Memory B cell (primary cell): ENCODE measurements around the gene ANO4.
"Not testable (repeated sequence)": the region's sequence is repeated elsewhere in the genome, so short reads cannot be mapped to it uniquely, and the experiment has no call there.

Source experiments
- ATAC-seq: fragments of 150-1000 bp; cut with Tn5 transposase; 2 replicates; pipeline ENCODE4 v1.10.0; 2021; ENCODE audit warnings: low read depth, mild to moderate bottlenecking, moderate library complexity
- DNase-seq, 2 donors: peaks; one replicate each; pipeline ENCODE4 v3.0.0; 2022; ENCODE audit warnings: low spot score in 2 of 2
- H3K27ac Mint-ChIP-seq: one replicate; pipeline ENCODE4 v1.8.0; 2022; ENCODE audit warnings: mild to moderate bottlenecking, moderate library complexity, mixed read lengths
- H3K27me3 Mint-ChIP-seq: one replicate; pipeline ENCODE4 v1.8.0; 2022; ENCODE audit warnings: mixed read lengths
- H3K36me3 Mint-ChIP-seq: one replicate; pipeline ENCODE4 v1.8.0; 2022; ENCODE audit warnings: mild to moderate bottlenecking, mixed read lengths
- H3K4me1 Mint-ChIP-seq: one replicate; pipeline ENCODE4 v1.8.0; 2022; ENCODE audit warnings: mixed read lengths
- H3K4me3 Mint-ChIP-seq: one replicate; pipeline ENCODE4 v1.8.0; 2022; ENCODE audit warnings: mild to moderate bottlenecking, moderate library complexity, mixed read lengths
- H3K9me3 Mint-ChIP-seq: one replicate; pipeline ENCODE4 v1.8.0; 2022; ENCODE audit warnings: mixed read lengths

ANO4 gene

GRCh38 chr12:101077791-101078528 is 283.4 kb downstream of the ANO4 start:
- Mint-ChIP-seq H3K36me3 (no peaks in the 10 kb centered on the region), H3K27ac (no peak overlapping the region), H3K9me3 (peaks cover 3% of the 10 kb centered on the region), H3K4me1 (no peaks in the 10 kb centered on the region), H3K4me3 (no peak overlapping the region), H3K27me3 (peaks cover 2% of the 10 kb centered on the region)
- ATAC-seq = no peak
- no peak for DNase-seq

GRCh38 chr12:101078536-101079285 is 284.1 kb downstream of the ANO4 start:
- Mint-ChIP-seq H3K27me3 (peaks cover 2% of the 10 kb centered on the region), H3K4me3 (no peak overlapping the region), H3K36me3 (no peaks in the 10 kb centered on the region), H3K9me3 (peaks cover 3% of the 10 kb centered on the region), H3K4me1 (no peaks in the 10 kb centered on the region), H3K27ac (no peak overlapping the region)
- ATAC-seq (no peak), DNase-seq (no peak)

GRCh38 chr12:101082706-101083105 is 288.1 kb downstream of the ANO4 start:
- peaks cover 6% of the 10 kb centered on the region for H3K9me3 Mint-ChIP-seq
- no peaks in the 10 kb centered on the region for H3K36me3 Mint-ChIP-seq
- ATAC-seq (no peak), DNase-seq (no peak)
- peaks cover 6% of the 10 kb centered on the region for H3K27me3 Mint-ChIP-seq
- H3K27ac Mint-ChIP-seq = no peak overlapping the region
- no peaks in the 10 kb centered on the region for H3K4me1 Mint-ChIP-seq
- no peak overlapping the region for H3K4me3 Mint-ChIP-seq

GRCh38 chr12:101086490-101087135 is 292.0 kb downstream of the ANO4 start:
- H3K4me1 Mint-ChIP-seq = no peaks in the 10 kb centered on the region
- H3K36me3 Mint-ChIP-seq = no peaks in the 10 kb centered on the region
- DNase-seq = no peak
- H3K27me3 Mint-ChIP-seq = peaks cover 8% of the 10 kb centered on the region
- H3K4me3 Mint-ChIP-seq = no peak overlapping the region
- no peak overlapping the region for H3K27ac Mint-ChIP-seq
- ATAC-seq = no peak
- H3K9me3 Mint-ChIP-seq = peaks cover 6% of the 10 kb centered on the region

GRCh38 chr12:101087920-101088319 is 293.3 kb downstream of the ANO4 start:
- DNase-seq (no peak), ATAC-seq (no peak)
- Mint-ChIP-seq H3K9me3 (peaks cover 3% of the 10 kb centered on the region), H3K27me3 (peaks cover 6% of the 10 kb centered on the region), H3K36me3 (no peaks in the 10 kb centered on the region), H3K4me1 (no peaks in the 10 kb centered on the region), H3K27ac (no peak overlapping the region), H3K4me3 (no peak overlapping the region)

GRCh38 chr12:101089271-101089670 is 294.7 kb downstream of the ANO4 start:
- no peak for DNase-seq
- peaks cover 3% of the 10 kb centered on the region for H3K9me3 Mint-ChIP-seq
- no peak overlapping the region for H3K4me3 Mint-ChIP-seq
- no peaks in the 10 kb centered on the region for H3K4me1 Mint-ChIP-seq
- ATAC-seq = no peak
- no peaks in the 10 kb centered on the region for H3K36me3 Mint-ChIP-seq
- no peak overlapping the region for H3K27ac Mint-ChIP-seq
- H3K27me3 Mint-ChIP-seq = peaks cover 6% of the 10 kb centered on the region

GRCh38 chr12:101090222-101090621 is 295.6 kb downstream of the ANO4 start:
- not testable (repeated sequence) for H3K27me3 Mint-ChIP-seq, DNase-seq, H3K36me3 Mint-ChIP-seq, H3K27ac Mint-ChIP-seq, H3K4me3 Mint-ChIP-seq, H3K4me1 Mint-ChIP-seq, ATAC-seq, H3K9me3 Mint-ChIP-seq

- DNase-seq = no peak
- Mint-ChIP-seq H3K27ac (no peak overlapping the region), H3K9me3 (no peaks in the 10 kb centered on the region), H3K27me3 (no peaks in the 10 kb centered on the region), H3K4me3 (no peak overlapping the region), H3K36me3 (no peaks in the 10 kb centered on the region), H3K4me1 (no peaks in the 10 kb centered on the region)
- ATAC-seq = no peak
Measured at GRCh38 chr12:101097829-101098580, 303.4 kb downstream of the ANO4 start.

- DNase-seq = no peak
- no peak overlapping the region for H3K4me3 Mint-ChIP-seq
- H3K27ac Mint-ChIP-seq = no peak overlapping the region
- no peaks in the 10 kb centered on the region for H3K36me3 Mint-ChIP-seq
- H3K4me1 Mint-ChIP-seq = no peaks in the 10 kb centered on the region
- no peaks in the 10 kb centered on the region for H3K9me3 Mint-ChIP-seq
- H3K27me3 Mint-ChIP-seq = no peaks in the 10 kb centered on the region
- no peak for ATAC-seq
Measured at GRCh38 chr12:101107032-101107763, 312.6 kb downstream of the ANO4 start.

GRCh38 chr12:101108130-101108529 is 313.6 kb downstream of the ANO4 start:
- Mint-ChIP-seq H3K4me1 (no peaks in the 10 kb centered on the region), H3K36me3 (no peaks in the 10 kb centered on the region), H3K27me3 (no peaks in the 10 kb centered on the region), H3K27ac (no peak overlapping the region), H3K4me3 (no peak overlapping the region), H3K9me3 (no peaks in the 10 kb centered on the region)
- no peak for DNase-seq
- no peak for ATAC-seq

- no peak for ATAC-seq
Measured at GRCh38 chr12:101110866-101111265, 316.3 kb downstream of the ANO4 start.

GRCh38 chr12:101111441-101111840 is 316.9 kb downstream of the ANO4 start:
- DNase-seq (no peak), ATAC-seq (no peak)
- no peaks in the 10 kb centered on the region for H3K36me3 Mint-ChIP-seq
- no peaks in the 10 kb centered on the region for H3K9me3 Mint-ChIP-seq
- no peaks in the 10 kb centered on the region for H3K4me1 Mint-ChIP-seq
- no peak overlapping the region for H3K27ac Mint-ChIP-seq
- H3K4me3 Mint-ChIP-seq = no peak overlapping the region
- no peaks in the 10 kb centered on the region for H3K27me3 Mint-ChIP-seq

More at GRCh38 chr12:101110866-101111265, 316.3 kb downstream of the ANO4 start:
- H3K9me3 Mint-ChIP-seq = no peaks in the 10 kb centered on the region
- no peak overlapping the region for H3K27ac Mint-ChIP-seq
- H3K4me3 Mint-ChIP-seq = no peak overlapping the region
- no peaks in the 10 kb centered on the region for H3K27me3 Mint-ChIP-seq
- H3K4me1 Mint-ChIP-seq = no peaks in the 10 kb centered on the region
- no peaks in the 10 kb centered on the region for H3K36me3 Mint-ChIP-seq
- DNase-seq = no peak

- no peaks in the 10 kb centered on the region for H3K4me1 Mint-ChIP-seq
Measured at GRCh38 chr12:101115326-101115725, 320.8 kb downstream of the ANO4 start.

More at GRCh38 chr12:101115326-101115725, 320.8 kb downstream of the ANO4 start:
- Mint-ChIP-seq H3K27me3 (no peaks in the 10 kb centered on the region), H3K27ac (no peak overlapping the region), H3K36me3 (no peaks in the 10 kb centered on the region), H3K9me3 (no peaks in the 10 kb centered on the region), H3K4me3 (no peak overlapping the region)
- ATAC-seq = no peak
- DNase-seq = no peak
